Endodermal cell (in vitro differentiated cells): Measurements from ENCODE around the gene TCF25. TPM values are rescaled to one million over a fixed set of nuclear protein-coding genes. Genes with fewer than 3 reads are reported as not detected.

Experiments used
- DNase-seq: peaks from one replicate; pipeline ENCODE4 v3.0.0-alpha.2; 2017
- H3K27ac ChIP-seq: 2 replicates; pipeline ENCODE4 v1.5.1; 2013; ENCODE audit warnings: mild to moderate bottlenecking, low read depth, low read length, moderate library complexity
- H3K27me3 ChIP-seq: 2 replicates; pipeline ENCODE4 v1.6.1; 2013; ENCODE audit warnings: mild to moderate bottlenecking, low read length, moderate library complexity; ENCODE audit not compliant: insufficient read depth, control insufficient read depth, poor library complexity, severe bottlenecking
- H3K36me3 ChIP-seq: 2 replicates; pipeline ENCODE4 v1.7.0; 2013; ENCODE audit warnings: mild to moderate bottlenecking, low read length, moderate library complexity; ENCODE audit not compliant: control insufficient read depth, insufficient read depth
- H3K4me1 ChIP-seq: one replicate; pipeline ENCODE4 v1.7.0; 2013; ENCODE audit warnings: low read length; ENCODE audit not compliant: control insufficient read depth, insufficient read depth
- H3K4me3 ChIP-seq: 2 replicates; pipeline ENCODE4 v1.5.1; 2013; ENCODE audit warnings: mild to moderate bottlenecking, low read length, moderate library complexity
- H3K9ac ChIP-seq: 2 replicates; pipeline ENCODE4 v1.6.1; 2013; ENCODE audit warnings: mild to moderate bottlenecking, low read length, moderate library complexity; ENCODE audit not compliant: poor library complexity, severe bottlenecking; ENCODE audit errors: extremely low read depth
- H3K9me3 ChIP-seq: 2 replicates; pipeline ENCODE4 v1.6.1; 2013; ENCODE audit warnings: mild to moderate bottlenecking, low read length, moderate library complexity; ENCODE audit not compliant: control insufficient read depth
- H3K27ac Mint-ChIP-seq: 2 replicates; pipeline ENCODE4 v1.8.0; 2020; ENCODE audit warnings: mixed read lengths
- H3K27me3 Mint-ChIP-seq: 2 replicates; pipeline ENCODE4 v1.8.0; 2021; ENCODE audit warnings: mild to moderate bottlenecking, mixed read lengths; ENCODE audit not compliant: insufficient read depth
- H3K36me3 Mint-ChIP-seq: 2 replicates; pipeline ENCODE4 v1.8.0; 2020; ENCODE audit warnings: low read depth, mixed read lengths
- H3K4me1 Mint-ChIP-seq: 2 replicates; pipeline ENCODE4 v1.8.0; 2020; ENCODE audit warnings: mixed read lengths
- H3K4me3 Mint-ChIP-seq: 2 replicates; pipeline ENCODE4 v1.8.0; 2020; ENCODE audit warnings: mild to moderate bottlenecking, moderate library complexity, mixed read lengths
- H3K9me3 Mint-ChIP-seq: 2 replicates; pipeline ENCODE4 v1.8.0; 2020; ENCODE audit warnings: mild to moderate bottlenecking, mixed read lengths
- WGBS, 2 experiments: methylation state at CpG; one replicate each; pipeline versions ENCODE4 v1.1.5 to v1.1.7; 2013; ENCODE audit warnings: missing lambda C conversion rate in 2 of 2, mixed read lengths in 1 of 2; ENCODE audit not compliant: insufficient coverage in 1 of 2, insufficient read length in 1 of 2; 5-methylcytosine and 5-hydroxymethylcytosine counted together
- total RNA-seq, 2 donors: library from RNA; stranded (reverse); fragmentation: NEBNext Ultra II Directional in 1 of 2; extraction: Animal tissue kit (Norgen Biotek cat#: 25700) in 1 of 2; gene quantifications; 2 replicates in 1 of 2; 3 replicates in 1 of 2; pipeline ENCODE4 v1.2.1, GENCODE V29; 2021
- TF ChIP-seq, protein P1 (sequence below): fragments of 200-600 bp; sonication (generic); conservative IDR thresholded peaks from 2 replicates; pipeline ENCODE4 v1.5.0; 2021; ENCODE audit warnings: antibody characterized with exemption, mild to moderate bottlenecking

TCF25 gene
- total RNA-seq, 2 donors from 2014 or later = 172 to 176 TPM

DNA sequence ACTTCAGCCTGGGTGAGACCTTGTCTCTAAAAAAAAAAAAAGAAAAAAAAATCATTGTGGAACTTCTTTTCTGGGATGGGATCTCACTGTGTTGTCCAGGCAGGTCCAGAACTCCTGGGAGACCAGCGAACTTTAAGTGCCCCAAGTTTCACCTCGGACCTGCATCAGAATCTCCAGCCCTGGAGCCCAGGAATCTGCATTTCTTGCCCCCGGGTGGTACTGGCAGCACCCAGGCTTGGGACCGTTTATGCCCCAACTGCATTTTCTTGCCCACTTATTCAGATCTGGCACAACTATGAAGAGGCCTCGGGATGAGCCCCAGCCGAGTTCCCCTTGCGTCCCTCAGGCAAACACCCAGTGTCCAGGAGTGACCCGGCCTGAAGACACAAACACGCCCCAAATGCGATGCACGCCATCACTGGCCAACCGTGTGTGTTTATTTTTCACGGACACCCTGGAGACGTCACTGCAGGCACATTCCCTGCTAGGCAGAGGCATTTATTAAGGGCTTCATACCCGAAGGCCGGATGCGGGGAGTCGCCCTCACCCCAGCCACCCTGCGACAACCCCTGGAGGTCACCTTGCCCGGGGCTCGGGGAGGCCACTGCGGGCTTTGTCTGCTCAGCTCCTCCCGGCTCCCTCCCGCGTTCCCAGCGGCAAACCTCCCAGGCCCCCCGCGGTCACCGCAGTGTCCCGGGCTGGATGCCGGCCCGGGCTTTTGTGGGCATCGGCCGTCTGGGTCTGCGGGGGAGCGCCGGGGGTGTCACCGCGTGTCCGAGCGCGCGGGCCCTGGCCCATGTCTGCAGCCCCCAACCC, 45.8 kb upstream of the TCF25 start:
- H3K4me3 Mint-ChIP-seq = peak overlapping the region; percentile 64
- peaks cover 5% of the 10 kb centered on the region for H3K27me3 Mint-ChIP-seq
- H3K36me3 ChIP-seq = no peaks in the 10 kb centered on the region
- H3K4me1 ChIP-seq = peaks cover 9% of the 10 kb centered on the region
- WGBS, 2 experiments = 15 to 35% methylated on average over 12 to 43 of the region's 43 CpGs
- peak overlapping the region; percentile 86 for H3K4me3 ChIP-seq
- no peak overlapping the region for H3K27ac Mint-ChIP-seq
- H3K4me1 Mint-ChIP-seq = peaks cover 17% of the 10 kb centered on the region
- DNase-seq = peak; percentile 81
- no peaks in the 10 kb centered on the region for H3K36me3 Mint-ChIP-seq
- peak overlapping the region; percentile 25 for H3K9ac ChIP-seq
- H3K9me3 ChIP-seq = no peaks in the 10 kb centered on the region
- TF ChIP-seq, protein P1, sequence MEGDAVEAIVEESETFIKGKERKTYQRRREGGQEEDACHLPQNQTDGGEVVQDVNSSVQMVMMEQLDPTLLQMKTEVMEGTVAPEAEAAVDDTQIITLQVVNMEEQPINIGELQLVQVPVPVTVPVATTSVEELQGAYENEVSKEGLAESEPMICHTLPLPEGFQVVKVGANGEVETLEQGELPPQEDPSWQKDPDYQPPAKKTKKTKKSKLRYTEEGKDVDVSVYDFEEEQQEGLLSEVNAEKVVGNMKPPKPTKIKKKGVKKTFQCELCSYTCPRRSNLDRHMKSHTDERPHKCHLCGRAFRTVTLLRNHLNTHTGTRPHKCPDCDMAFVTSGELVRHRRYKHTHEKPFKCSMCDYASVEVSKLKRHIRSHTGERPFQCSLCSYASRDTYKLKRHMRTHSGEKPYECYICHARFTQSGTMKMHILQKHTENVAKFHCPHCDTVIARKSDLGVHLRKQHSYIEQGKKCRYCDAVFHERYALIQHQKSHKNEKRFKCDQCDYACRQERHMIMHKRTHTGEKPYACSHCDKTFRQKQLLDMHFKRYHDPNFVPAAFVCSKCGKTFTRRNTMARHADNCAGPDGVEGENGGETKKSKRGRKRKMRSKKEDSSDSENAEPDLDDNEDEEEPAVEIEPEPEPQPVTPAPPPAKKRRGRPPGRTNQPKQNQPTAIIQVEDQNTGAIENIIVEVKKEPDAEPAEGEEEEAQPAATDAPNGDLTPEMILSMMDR = no peak
- no peaks in the 10 kb centered on the region for H3K9me3 Mint-ChIP-seq
- H3K27ac ChIP-seq = peak overlapping the region; percentile 58
- H3K27me3 ChIP-seq = no peaks in the 10 kb centered on the region

DNA sequence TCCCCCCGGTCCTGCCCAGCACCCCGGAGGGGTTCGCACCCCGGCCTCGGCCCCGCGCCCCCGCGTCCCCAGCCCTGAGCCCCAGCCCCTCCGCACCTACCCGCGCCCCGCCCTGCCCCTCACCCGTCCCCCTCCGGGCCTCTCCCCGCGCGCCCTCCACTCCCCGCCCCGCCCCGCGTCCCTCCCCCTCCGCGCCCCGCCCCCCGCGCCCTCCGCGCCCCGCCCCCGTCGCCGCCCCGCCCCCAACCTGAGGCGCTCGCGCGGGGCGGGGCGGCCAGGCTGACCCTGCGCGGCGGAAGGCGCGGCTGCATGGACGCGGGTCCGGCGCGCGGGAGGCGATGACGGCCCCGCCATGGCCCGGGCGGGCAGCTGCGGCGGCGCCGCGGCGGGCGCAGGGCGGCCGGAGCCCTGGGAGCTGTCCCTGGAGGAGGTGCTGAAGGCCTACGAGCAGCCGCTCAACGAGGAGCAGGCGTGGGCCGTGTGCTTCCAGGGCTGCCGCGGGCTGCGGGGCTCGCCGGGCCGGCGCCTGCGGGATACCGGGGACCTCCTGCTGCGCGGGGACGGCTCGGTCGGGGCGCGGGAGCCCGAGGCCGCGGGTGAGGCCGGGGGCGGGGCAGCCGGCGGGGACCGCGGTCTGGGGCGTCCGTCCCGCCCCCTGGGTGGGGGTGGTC, 45.1 kb upstream of the TCF25 start, which contains the start of gene SPIRE2:
Gene SPIRE2, plus strand, starts transcription at position 277 of the 671 bp plus-strand sequence. Its CDS starts 76 bp downstream, at position 353.
- Mint-ChIP-seq H3K27ac (no peak within 1 kb of the TSS), H3K4me1 (peaks cover 10% of the 10 kb centered on the region), H3K36me3 (no peaks in the 10 kb centered on the region), H3K27me3 (peaks cover 5% of the 10 kb centered on the region), H3K9me3 (no peaks in the 10 kb centered on the region), H3K4me3 (peak within 1 kb of the TSS; percentile 64)
- WGBS, 2 experiments = 0% methylated on average over 23 to 76 of the region's 98 CpGs
- peak; percentile 93 for DNase-seq
- Histone ChIP-seq H3K9ac (peak within 1 kb of the TSS; percentile 25), H3K27ac (peak within 1 kb of the TSS; percentile 58), H3K27me3 (no peaks in the 10 kb centered on the region), H3K4me1 (peaks cover 3% of the 10 kb centered on the region), H3K4me3 (peak within 1 kb of the TSS; percentile 86), H3K9me3 (no peaks in the 10 kb centered on the region), H3K36me3 (no peaks in the 10 kb centered on the region)
- TF ChIP-seq, protein P1 = no peak

DNA sequence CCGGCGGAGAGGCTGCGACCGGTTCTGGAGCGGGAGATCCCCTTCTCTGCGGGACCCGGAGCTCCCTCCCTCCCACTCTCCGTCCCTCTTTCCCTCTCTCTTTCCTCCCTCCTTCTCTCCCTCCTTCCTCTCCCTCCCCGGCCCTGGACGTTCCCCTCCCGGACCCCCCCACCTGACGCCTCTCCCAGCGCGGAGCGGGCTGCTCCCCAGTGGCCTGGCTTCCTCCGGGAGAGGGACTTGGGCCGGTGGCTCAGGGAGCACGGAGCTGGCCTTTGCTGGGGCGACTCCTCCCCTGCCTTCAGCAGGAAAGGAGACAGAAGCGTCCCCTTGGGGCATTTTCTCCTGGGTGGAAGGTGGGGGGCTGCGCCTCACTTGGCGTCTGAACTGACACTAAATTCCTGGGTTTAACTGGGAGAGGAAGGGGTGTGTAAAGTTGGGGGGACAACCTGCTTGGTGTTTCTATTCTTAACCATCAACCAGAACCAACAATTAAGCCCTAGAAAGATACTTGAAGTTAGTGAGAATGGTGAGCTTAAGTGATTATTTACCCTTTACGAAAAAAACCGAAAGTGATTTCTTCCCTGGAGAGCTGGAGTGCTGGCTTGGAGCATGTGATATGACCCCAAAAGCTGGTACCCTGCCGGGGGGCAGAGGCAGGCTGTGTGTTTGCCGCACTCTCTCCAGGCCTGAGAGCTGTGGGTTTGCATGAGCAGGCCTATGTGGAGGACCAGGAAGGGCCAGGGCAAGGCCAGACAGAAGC, 44.3 kb upstream of the TCF25 start:
- Mint-ChIP-seq H3K4me3 (peak overlapping the region; percentile 62), H3K36me3 (peaks cover 4% of the 10 kb centered on the region), H3K9me3 (no peaks in the 10 kb centered on the region), H3K27me3 (peaks cover 5% of the 10 kb centered on the region), H3K4me1 (peaks cover 5% of the 10 kb centered on the region), H3K27ac (no peak overlapping the region)
- TF ChIP-seq, protein P1 = no peak
- H3K4me3 ChIP-seq = peak overlapping the region; percentile 79
- H3K4me1 ChIP-seq = no peaks in the 10 kb centered on the region
- H3K9ac ChIP-seq = no peak overlapping the region
- no peaks in the 10 kb centered on the region for H3K9me3 ChIP-seq
- no peak overlapping the region for H3K27ac ChIP-seq
- 19 to 32% methylated on average over 4 to 25 of the region's 26 CpGs for WGBS, 2 experiments
- DNase-seq = no peak
- no peaks in the 10 kb centered on the region for H3K27me3 ChIP-seq
- H3K36me3 ChIP-seq = no peaks in the 10 kb centered on the region
